ENCODE measurements around the gene DCP1B. TPM values are rescaled to one million over a fixed set of nuclear protein-coding genes. Genes with fewer than 3 reads are reported as not detected.

The DCP1B gene
- total RNA-seq, 1 donor from 2014 or later, result 3.7 TPM

- Histone ChIP-seq H3K4me3 (ENCODE audit: low read length in 3 of 3) (no peak overlapping the region), H3K27ac (ENCODE audit: low read depth, low read length) (no peak overlapping the region), H3K9ac (ENCODE audit: low read depth in 1 of 3, low read length in 3 of 3) (no peak overlapping the region), H3K27me3 (ENCODE audit: control insufficient read depth in 3 of 3, insufficient read depth in 3 of 3, low read length in 3 of 3) (no peaks in the 10 kb centered on the region), H3K4me1 (ENCODE audit: control insufficient read depth in 3 of 3, insufficient read depth in 3 of 3, low read length in 3 of 3) (peaks cover 8 to 13% (median 10%) of the 10 kb centered on the region in 3 donors), H3K9me3 (ENCODE audit: control insufficient read depth in 3 of 3, low read length in 3 of 3) (no peaks in the 10 kb centered on the region), H3K36me3 (ENCODE audit: control insufficient read depth in 3 of 3, insufficient read depth in 3 of 3, low read length in 3 of 3) (no peaks in the 10 kb centered on the region)
These were observed 26.0 kb downstream of the DCP1B start for GRCh38 chr12:1978078-1978862.

- Histone ChIP-seq H3K4me3 (ENCODE audit: low read length in 3 of 3) (no peak overlapping the region), H3K4me1 (ENCODE audit: control insufficient read depth in 3 of 3, insufficient read depth in 3 of 3, low read length in 3 of 3) (peaks cover 8 to 13% (median 10%) of the 10 kb centered on the region in 3 donors), H3K36me3 (ENCODE audit: control insufficient read depth in 3 of 3, insufficient read depth in 3 of 3, low read length in 3 of 3) (no peaks in the 10 kb centered on the region), H3K9me3 (ENCODE audit: control insufficient read depth in 3 of 3, low read length in 3 of 3) (no peaks in the 10 kb centered on the region), H3K27ac (ENCODE audit: low read depth, low read length) (no peak overlapping the region), H3K9ac (ENCODE audit: low read depth in 1 of 3, low read length in 3 of 3) (no peak overlapping the region), H3K27me3 (ENCODE audit: control insufficient read depth in 3 of 3, insufficient read depth in 3 of 3, low read length in 3 of 3) (no peaks in the 10 kb centered on the region)
These were observed 26.7 kb downstream of the DCP1B start for GRCh38 chr12:1977588-1977987.

GRCh38 chr12:1977109-1977508 lies 27.1 kb downstream of the DCP1B start:
- Histone ChIP-seq H3K27ac (ENCODE audit: low read depth, low read length) (no peak overlapping the region), H3K4me1 (ENCODE audit: control insufficient read depth in 3 of 3, insufficient read depth in 3 of 3, low read length in 3 of 3) (peaks cover 8 to 13% (median 10%) of the 10 kb centered on the region in 3 donors), H3K9me3 (ENCODE audit: control insufficient read depth in 3 of 3, low read length in 3 of 3) (no peaks in the 10 kb centered on the region), H3K27me3 (ENCODE audit: control insufficient read depth in 3 of 3, insufficient read depth in 3 of 3, low read length in 3 of 3) (no peaks in the 10 kb centered on the region), H3K36me3 (ENCODE audit: control insufficient read depth in 3 of 3, insufficient read depth in 3 of 3, low read length in 3 of 3) (no peaks in the 10 kb centered on the region), H3K4me3 (ENCODE audit: low read length in 3 of 3) (no peak overlapping the region), H3K9ac (ENCODE audit: low read depth in 1 of 3, low read length in 3 of 3) (no peak overlapping the region)

GRCh38 chr12:1974812-1975211 lies 29.4 kb downstream of the DCP1B start:
- no peak overlapping the region for H3K27ac ChIP-seq (ENCODE audit: low read depth, low read length)
- H3K36me3 ChIP-seq (ENCODE audit: control insufficient read depth in 3 of 3, insufficient read depth in 3 of 3, low read length in 3 of 3), result no peaks in the 10 kb centered on the region
- H3K4me1 ChIP-seq (ENCODE audit: control insufficient read depth in 3 of 3, insufficient read depth in 3 of 3, low read length in 3 of 3), result peaks cover 8 to 13% (median 10%) of the 10 kb centered on the region in 3 donors
- no peak overlapping the region for H3K4me3 ChIP-seq (ENCODE audit: low read length in 3 of 3)
- no peaks in the 10 kb centered on the region for H3K27me3 ChIP-seq (ENCODE audit: control insufficient read depth in 3 of 3, insufficient read depth in 3 of 3, low read length in 3 of 3)
- no peak overlapping the region for H3K9ac ChIP-seq (ENCODE audit: low read depth in 1 of 3, low read length in 3 of 3)
- H3K9me3 ChIP-seq (ENCODE audit: control insufficient read depth in 3 of 3, low read length in 3 of 3), result no peaks in the 10 kb centered on the region

GRCh38 chr12:1972856-1973317 lies 31.4 kb downstream of the DCP1B start:
- Histone ChIP-seq H3K9ac (ENCODE audit: low read depth in 1 of 3, low read length in 3 of 3) (no peak overlapping the region), H3K27ac (ENCODE audit: low read depth, low read length) (peak overlapping the region; percentile 23), H3K27me3 (ENCODE audit: control insufficient read depth in 3 of 3, insufficient read depth in 3 of 3, low read length in 3 of 3) (no peaks in the 10 kb centered on the region), H3K4me3 (ENCODE audit: low read length in 3 of 3) (no peak overlapping the region), H3K36me3 (ENCODE audit: control insufficient read depth in 3 of 3, insufficient read depth in 3 of 3, low read length in 3 of 3) (no peaks in the 10 kb centered on the region), H3K4me1 (ENCODE audit: control insufficient read depth in 3 of 3, insufficient read depth in 3 of 3, low read length in 3 of 3) (peaks cover 8 to 10% (median 10%) of the 10 kb centered on the region in 3 donors), H3K9me3 (ENCODE audit: control insufficient read depth in 3 of 3, low read length in 3 of 3) (no peaks in the 10 kb centered on the region)

GRCh38 chr12:1972260-1972659 lies 32.0 kb downstream of the DCP1B start:
- peak overlapping the region; percentile 23 for H3K27ac ChIP-seq (ENCODE audit: low read depth, low read length)
- no peak overlapping the region for H3K4me3 ChIP-seq (ENCODE audit: low read length in 3 of 3)
- H3K4me1 ChIP-seq (ENCODE audit: control insufficient read depth in 3 of 3, insufficient read depth in 3 of 3, low read length in 3 of 3), result peaks cover 8 to 10% (median 10%) of the 10 kb centered on the region in 3 donors
- H3K27me3 ChIP-seq (ENCODE audit: control insufficient read depth in 3 of 3, insufficient read depth in 3 of 3, low read length in 3 of 3), result no peaks in the 10 kb centered on the region
- no peaks in the 10 kb centered on the region for H3K9me3 ChIP-seq (ENCODE audit: control insufficient read depth in 3 of 3, low read length in 3 of 3)
- H3K36me3 ChIP-seq (ENCODE audit: control insufficient read depth in 3 of 3, insufficient read depth in 3 of 3, low read length in 3 of 3), result no peaks in the 10 kb centered on the region
- no peak overlapping the region for H3K9ac ChIP-seq (ENCODE audit: low read depth in 1 of 3, low read length in 3 of 3)

GRCh38 chr12:1970331-1970900 lies 33.8 kb downstream of the DCP1B start:
- peaks cover 5 to 7% (median 6%) of the 10 kb centered on the region in 3 donors for H3K4me1 ChIP-seq (ENCODE audit: control insufficient read depth in 3 of 3, insufficient read depth in 3 of 3, low read length in 3 of 3)
- no peak overlapping the region for H3K9ac ChIP-seq (ENCODE audit: low read depth in 1 of 3, low read length in 3 of 3)
- peaks cover 0 to 14% (median 9%) of the 10 kb centered on the region in 3 donors for H3K36me3 ChIP-seq (ENCODE audit: control insufficient read depth in 3 of 3, insufficient read depth in 3 of 3, low read length in 3 of 3)
- H3K4me3 ChIP-seq (ENCODE audit: low read length in 3 of 3), result no peak overlapping the region
- no peaks in the 10 kb centered on the region for H3K27me3 ChIP-seq (ENCODE audit: control insufficient read depth in 3 of 3, insufficient read depth in 3 of 3, low read length in 3 of 3)
- H3K27ac ChIP-seq (ENCODE audit: low read depth, low read length), result peak overlapping the region; percentile 3
- H3K9me3 ChIP-seq (ENCODE audit: control insufficient read depth in 3 of 3, low read length in 3 of 3), result no peaks in the 10 kb centered on the region

- Histone ChIP-seq H3K36me3 (ENCODE audit: control insufficient read depth in 3 of 3, insufficient read depth in 3 of 3, low read length in 3 of 3) (peaks cover 6 to 24% (median 22%) of the 10 kb centered on the region in 3 donors), H3K9ac (ENCODE audit: low read depth in 1 of 3, low read length in 3 of 3) (no peak overlapping the region), H3K9me3 (ENCODE audit: control insufficient read depth in 3 of 3, low read length in 3 of 3) (no peaks in the 10 kb centered on the region), H3K27ac (ENCODE audit: low read depth, low read length) (no peak overlapping the region), H3K4me3 (ENCODE audit: low read length in 3 of 3) (no peak overlapping the region), H3K4me1 (ENCODE audit: control insufficient read depth in 3 of 3, insufficient read depth in 3 of 3, low read length in 3 of 3) (no peaks in the 10 kb centered on the region), H3K27me3 (ENCODE audit: control insufficient read depth in 3 of 3, insufficient read depth in 3 of 3, low read length in 3 of 3) (no peaks in the 10 kb centered on the region)
These were observed 37.6 kb downstream of the DCP1B start for GRCh38 chr12:1966561-1967226.

- Histone ChIP-seq H3K4me3 (ENCODE audit: low read length in 3 of 3) (no peak overlapping the region), H3K36me3 (ENCODE audit: control insufficient read depth in 3 of 3, insufficient read depth in 3 of 3, low read length in 3 of 3) (peaks cover 8 to 30% (median 27%) of the 10 kb centered on the region in 3 donors), H3K27me3 (ENCODE audit: control insufficient read depth in 3 of 3, insufficient read depth in 3 of 3, low read length in 3 of 3) (no peaks in the 10 kb centered on the region), H3K4me1 (ENCODE audit: control insufficient read depth in 3 of 3, insufficient read depth in 3 of 3, low read length in 3 of 3) (no peaks in the 10 kb centered on the region), H3K9me3 (ENCODE audit: control insufficient read depth in 3 of 3, low read length in 3 of 3) (no peaks in the 10 kb centered on the region), H3K27ac (ENCODE audit: low read depth, low read length) (no peak overlapping the region), H3K9ac (ENCODE audit: low read depth in 1 of 3, low read length in 3 of 3) (no peak overlapping the region)
These were observed 38.3 kb downstream of the DCP1B start for GRCh38 chr12:1965916-1966315.

Measured in skeletal muscle tissue (tissue), 4 donors.